Activated CD4-positive, alpha-beta T cell treated with anti-CD3 and anti-CD28 coated beads, Interleukin-2, Interleukin-6, amounts not matched to agents 100 ng/mL and 50 ng/mL, durations not matched to agents 16 hours and 8 hours (primary cell): ENCODE results near the gene HLA-G.
"Not testable (repeated sequence)": the region's sequence is repeated elsewhere in the genome, so short reads cannot be mapped to it uniquely, and the experiment has no call there.

ENCODE experiments used
- DNase-seq: peaks from one replicate; pipeline ENCODE4 v3.0.0-alpha.2; 2020

The HLA-G gene

GRCh38 chr6:29875734-29876133, 48.1 kb downstream of the HLA-G start:
- DNase-seq = not testable (repeated sequence)
